K562 (cell line): ENCODE measurements around the gene ZNF133.

Source experiments
- ASH1L ChIP-seq: fragments of 450-650 bp; IDR thresholded peaks from 2 replicates; pipeline ENCODE4 v1.6.1; 2018; ENCODE audit warnings: borderline replicate concordance, mild to moderate bottlenecking, low read depth; ENCODE audit not compliant: partially characterized antibody
- CAMTA2 ChIP-seq: fragments of 250-450 bp; sonication (Bioruptor Pico); conservative IDR thresholded peaks from 2 replicates; pipeline ENCODE4 v1.5.1; 2022
- CHD4 ChIP-seq: fragments of 200-600 bp; sonication (generic); IDR thresholded peaks from 3 replicates; pipeline ENCODE4 v1.6.1; 2012; ENCODE audit warnings: low read depth, mild to moderate bottlenecking, mixed read lengths, low read length, inconsistent platforms; ENCODE audit not compliant: insufficient read depth, insufficient replicate concordance, poor library complexity, severe bottlenecking
- CTCF ChIP-seq, 3 experiments: IDR thresholded peaks in 2 of 3; conservative IDR thresholded peaks in 1 of 3; 2 replicates each; pipeline ENCODE4 v1.5.1; 2011 to 2012; ENCODE audit warnings: low read length in 3 of 3, mild to moderate bottlenecking in 3 of 3, control low read depth in 2 of 3, improper control_type of control experiment in 1 of 3, inconsistent platforms in 1 of 3, low read depth in 1 of 3, mixed read lengths in 1 of 3, moderate library complexity in 1 of 3; ENCODE audit not compliant: insufficient read depth in 2 of 3
- KLF1 ChIP-seq: fragments of 450-650 bp; IDR thresholded peaks from 2 replicates; pipeline ENCODE4 v1.6.1; 2016; ENCODE audit warnings: missing genetic modification characterization, missing compliant biosample characterization
- NRF1 ChIP-seq, 2 experiments: fragments of 450-650 bp; IDR thresholded peaks in 1 of 2; conservative IDR thresholded peaks in 1 of 2; 2 replicates each; pipeline ENCODE4 v1.6.1; 2014; ENCODE audit warnings: mild to moderate bottlenecking in 2 of 2
- POLR2A ChIP-seq: fragments of 450-650 bp; conservative IDR thresholded peaks from 2 replicates; pipeline ENCODE4 v1.6.1; 2016
- POLR2AphosphoS5 ChIP-seq: IDR thresholded peaks from 2 replicates; pipeline ENCODE4 v1.6.1; 2011; ENCODE audit warnings: mild to moderate bottlenecking, low read depth, low read length, moderate library complexity; ENCODE audit not compliant: control insufficient read depth, insufficient read depth
- SIX5 ChIP-seq, 2 experiments: IDR thresholded peaks; 2 replicates each; pipeline ENCODE4 v1.6.1; 2011; ENCODE audit warnings: low read length in 2 of 2, borderline replicate concordance in 1 of 2, low read depth in 1 of 2, mild to moderate bottlenecking in 1 of 2, moderate library complexity in 1 of 2; ENCODE audit not compliant: insufficient read depth in 1 of 2
- SRSF1 ChIP-seq: fragments of 200-400 bp; formaldehyde crosslinking; IDR thresholded peaks from 2 replicates; pipeline ENCODE4 v1.6.1; 2017; ENCODE audit warnings: mild to moderate bottlenecking, low read depth, low read length, moderate library complexity
- TEAD4 ChIP-seq, 2 experiments: sonication (generic) in 1 of 2; formaldehyde crosslinking in 1 of 2; IDR thresholded peaks; 2 replicates each; pipeline versions ENCODE4 v1.6.1 to v1.8.0; 2012 to 2022; ENCODE audit warnings: borderline replicate concordance in 1 of 2, inconsistent platforms in 1 of 2, low read length in 1 of 2, mild to moderate bottlenecking in 1 of 2, missing genetic modification reagents in 1 of 2
- ZNF174 ChIP-seq: fragments of 250-450 bp; sonication (Bioruptor Pico); IDR thresholded peaks from 2 replicates; pipeline ENCODE4 v1.4.0; 2020; ENCODE audit warnings: mild to moderate bottlenecking
- ZNF217 ChIP-seq: sonication (generic); formaldehyde crosslinking; IDR thresholded peaks from 2 replicates; pipeline ENCODE4 v1.8.0; 2022; ENCODE audit warnings: mild to moderate bottlenecking, missing genetic modification reagents
- TF ChIP-seq, protein P1 (sequence below), 2 experiments: fragments of 450-650 bp; formaldehyde crosslinking in 1 of 2; IDR thresholded peaks; 2 replicates each; pipeline versions ENCODE4 v1.4.0 to v1.6.1; 2014 to 2020; ENCODE audit warnings: mild to moderate bottlenecking in 2 of 2, borderline replicate concordance in 1 of 2, low read depth in 1 of 2

DNA sequence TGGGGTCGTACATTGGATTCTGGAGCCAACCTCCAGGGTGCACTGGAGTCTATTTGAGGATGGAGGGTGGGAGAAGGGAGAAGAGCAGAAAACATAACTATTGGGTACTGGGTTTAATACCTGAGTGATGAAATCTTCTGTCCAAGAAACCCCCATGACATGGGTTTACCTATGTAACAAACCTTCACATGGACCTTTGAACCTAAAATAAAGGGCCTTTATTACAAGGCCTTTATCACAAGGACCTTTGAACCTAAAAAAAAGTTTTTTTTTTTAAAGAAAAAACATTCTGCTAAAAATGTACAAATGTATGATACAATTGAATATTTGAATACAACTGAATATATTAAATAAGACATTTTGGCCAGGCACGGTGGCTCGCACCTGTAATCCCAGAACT, 38.1 kb upstream of the ZNF133 start:
- TF ChIP-seq POLR2A (no peak), POLR2AphosphoS5 (no peak), CTCF (IDR thresholded peaks at IDR 0.05 in 2 of 3, conservative IDR thresholded peaks at IDR 0.05 in 1 of 3; ENCODE audit: insufficient read depth in 2 of 3, low read depth in 1 of 3, low read length in 3 of 3) (no peak), SRSF1 (no peak), TEAD4 (IDR thresholded peaks at IDR 0.05; ENCODE audit: low read length) (no peak), TEAD4 (CRISPR knock-in tag; IDR thresholded peaks at IDR 0.05; ENCODE audit: borderline replicate concordance) (no peak), CAMTA2 (CRISPR knock-in tag) (no peak), ZNF174 (CRISPR knock-in tag) (no peak), SIX5 (IDR thresholded peaks at IDR 0.05; ENCODE audit: borderline replicate concordance in 1 of 2, insufficient read depth in 1 of 2, low read depth in 1 of 2, low read length in 2 of 2) (no peak), CHD4 (no peak), NRF1 (conservative IDR thresholded peaks at IDR 0.05 in 1 of 2, IDR thresholded peaks at IDR 0.05 in 1 of 2) (no peak), ASH1L (no peak), ZNF217 (CRISPR knock-in tag) (no peak), KLF1 (tag) (no peak)
- TF ChIP-seq, protein P1, sequence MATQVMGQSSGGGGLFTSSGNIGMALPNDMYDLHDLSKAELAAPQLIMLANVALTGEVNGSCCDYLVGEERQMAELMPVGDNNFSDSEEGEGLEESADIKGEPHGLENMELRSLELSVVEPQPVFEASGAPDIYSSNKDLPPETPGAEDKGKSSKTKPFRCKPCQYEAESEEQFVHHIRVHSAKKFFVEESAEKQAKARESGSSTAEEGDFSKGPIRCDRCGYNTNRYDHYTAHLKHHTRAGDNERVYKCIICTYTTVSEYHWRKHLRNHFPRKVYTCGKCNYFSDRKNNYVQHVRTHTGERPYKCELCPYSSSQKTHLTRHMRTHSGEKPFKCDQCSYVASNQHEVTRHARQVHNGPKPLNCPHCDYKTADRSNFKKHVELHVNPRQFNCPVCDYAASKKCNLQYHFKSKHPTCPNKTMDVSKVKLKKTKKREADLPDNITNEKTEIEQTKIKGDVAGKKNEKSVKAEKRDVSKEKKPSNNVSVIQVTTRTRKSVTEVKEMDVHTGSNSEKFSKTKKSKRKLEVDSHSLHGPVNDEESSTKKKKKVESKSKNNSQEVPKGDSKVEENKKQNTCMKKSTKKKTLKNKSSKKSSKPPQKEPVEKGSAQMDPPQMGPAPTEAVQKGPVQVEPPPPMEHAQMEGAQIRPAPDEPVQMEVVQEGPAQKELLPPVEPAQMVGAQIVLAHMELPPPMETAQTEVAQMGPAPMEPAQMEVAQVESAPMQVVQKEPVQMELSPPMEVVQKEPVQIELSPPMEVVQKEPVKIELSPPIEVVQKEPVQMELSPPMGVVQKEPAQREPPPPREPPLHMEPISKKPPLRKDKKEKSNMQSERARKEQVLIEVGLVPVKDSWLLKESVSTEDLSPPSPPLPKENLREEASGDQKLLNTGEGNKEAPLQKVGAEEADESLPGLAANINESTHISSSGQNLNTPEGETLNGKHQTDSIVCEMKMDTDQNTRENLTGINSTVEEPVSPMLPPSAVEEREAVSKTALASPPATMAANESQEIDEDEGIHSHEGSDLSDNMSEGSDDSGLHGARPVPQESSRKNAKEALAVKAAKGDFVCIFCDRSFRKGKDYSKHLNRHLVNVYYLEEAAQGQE (IDR thresholded peaks at IDR 0.05; ENCODE audit: borderline replicate concordance) = no peak
- TF ChIP-seq, protein P1 (CRISPR knock-in tag; IDR thresholded peaks at IDR 0.05; ENCODE audit: low read depth) = no peak
